Measurements from ENCODE around the gene SGPP2. TPM values are rescaled to one million over a fixed set of nuclear protein-coding genes. Genes with fewer than 3 reads are reported as not detected.
"Not testable (repeated sequence)": the region's sequence is repeated elsewhere in the genome, so short reads cannot be mapped to it uniquely, and the experiment has no call there.

Gene SGPP2
- total RNA-seq, 1 experiment from 2014 or later, result not detected

DNA sequence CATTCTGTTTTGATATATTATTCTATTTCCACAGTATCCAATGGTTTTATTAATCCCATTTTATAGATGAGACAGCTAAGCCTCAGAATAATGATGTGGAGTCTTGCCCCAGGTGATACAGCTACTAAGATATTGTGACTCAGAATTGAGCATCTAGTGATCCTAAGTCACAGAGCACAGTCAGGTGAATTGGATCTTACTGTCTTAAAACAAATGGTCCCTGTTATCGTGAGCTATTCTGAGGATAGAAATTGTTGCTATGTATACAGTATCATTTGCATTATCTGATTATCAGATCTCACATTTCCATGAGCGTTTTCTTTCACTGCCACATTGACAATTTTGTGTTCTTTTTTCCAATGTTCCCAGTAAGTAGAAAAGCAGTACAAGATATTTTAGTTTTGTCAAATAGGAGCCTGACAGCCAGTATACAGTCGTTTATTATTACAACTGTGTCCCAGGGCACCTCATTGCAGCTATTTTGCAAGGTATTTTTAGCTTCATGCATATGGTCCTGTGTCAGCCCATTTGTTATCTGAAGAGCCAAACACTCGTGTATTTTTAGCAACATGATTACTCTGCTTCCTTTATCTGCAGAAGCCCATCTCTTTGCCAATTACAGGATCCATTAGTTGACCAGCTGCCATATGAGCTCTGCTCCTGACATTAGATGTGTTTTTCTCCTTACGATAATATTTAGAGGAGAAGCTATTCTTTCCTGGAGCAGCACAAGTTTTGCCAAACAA lies 25.1 kb upstream of the SGPP2 start:
- no peak for DNase-seq
- H3K4me3 ChIP-seq (ENCODE audit: low read length), result no peak overlapping the region
- no peaks in the 10 kb centered on the region for H3K36me3 ChIP-seq (ENCODE audit: insufficient read depth, low read length)
- no peak overlapping the region for H3K4me2 ChIP-seq (ENCODE audit: low read depth, low read length, poor library complexity, severe bottlenecking)
- no peaks in the 10 kb centered on the region for H3K27me3 ChIP-seq (ENCODE audit: low read length)
- no peak overlapping the region for H2AFZ ChIP-seq (ENCODE audit: low read length)
- H3K4me1 ChIP-seq (ENCODE audit: low read length), result 0 out of 2 replicates have a peak, but pooled peaks cover 4% of the 10 kb centered on the region
- no peak overlapping the region for H3K9ac ChIP-seq (ENCODE audit: low read length)
- H3K27ac ChIP-seq (ENCODE audit: low read length), result no peak overlapping the region
- no peaks in the 10 kb centered on the region for H3K79me2 ChIP-seq (ENCODE audit: low read length)
- no peaks in the 10 kb centered on the region for H3K9me2 ChIP-seq (replicated peaks; ENCODE audit: insufficient read depth, low read length)
- no peaks in the 10 kb centered on the region for H4K20me1 ChIP-seq (ENCODE audit: insufficient read depth, low read depth, low read length)
- H3K9me3 ChIP-seq (ENCODE audit: low read length), result no peaks in the 10 kb centered on the region

DNA sequence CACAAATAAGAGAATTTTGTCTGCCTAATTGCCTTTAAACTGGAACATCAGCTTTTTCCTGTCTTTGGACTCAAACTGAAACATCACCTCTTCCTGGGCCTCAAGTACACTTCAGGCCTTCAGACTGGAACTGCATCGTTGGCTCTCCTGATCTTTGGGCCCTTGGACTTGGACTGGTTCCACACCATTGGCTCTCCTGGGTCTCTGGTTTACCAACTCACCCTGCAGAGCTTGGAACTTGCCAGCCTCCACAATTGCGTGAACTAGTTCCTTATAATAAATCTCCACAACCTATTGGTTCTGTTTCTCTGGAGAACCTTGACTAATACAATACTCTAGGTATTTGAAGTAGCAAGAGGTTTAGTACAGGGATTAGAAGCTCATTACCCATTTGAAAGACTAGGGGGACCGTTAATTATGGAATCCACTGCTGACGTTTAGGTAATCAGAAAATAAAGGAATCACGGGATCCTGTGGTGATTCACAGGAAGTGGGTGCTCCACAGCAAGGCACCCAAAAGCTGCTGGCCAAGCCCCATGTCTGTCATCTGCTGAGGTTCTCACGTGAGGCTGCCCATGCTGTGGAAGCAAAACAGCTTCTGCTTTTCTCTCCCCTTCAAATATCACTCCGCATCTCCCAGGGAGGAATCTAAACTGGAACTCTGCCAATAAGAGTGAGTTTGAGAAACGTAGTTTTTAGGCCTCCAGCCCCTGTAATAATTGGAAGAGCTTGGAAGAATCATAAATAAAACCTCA lies 20.0 kb upstream of the SGPP2 start:
- H3K27ac ChIP-seq (ENCODE audit: low read length), result no peak overlapping the region
- DNase-seq, result no peak
- no peak overlapping the region for H3K9ac ChIP-seq (ENCODE audit: low read length)
- no peaks in the 10 kb centered on the region for H3K36me3 ChIP-seq (ENCODE audit: insufficient read depth, low read length)
- H3K79me2 ChIP-seq (ENCODE audit: low read length), result no peaks in the 10 kb centered on the region
- H3K27me3 ChIP-seq (ENCODE audit: low read length), result no peaks in the 10 kb centered on the region
- H3K9me2 ChIP-seq (replicated peaks; ENCODE audit: insufficient read depth, low read length), result no peaks in the 10 kb centered on the region
- 0 out of 2 replicates have a peak, but pooled peaks cover 2% of the 10 kb centered on the region for H3K4me1 ChIP-seq (ENCODE audit: low read length)
- H3K9me3 ChIP-seq (ENCODE audit: low read length), result no peaks in the 10 kb centered on the region
- H4K20me1 ChIP-seq (ENCODE audit: insufficient read depth, low read depth, low read length), result no peaks in the 10 kb centered on the region
- H3K4me3 ChIP-seq (ENCODE audit: low read length), result no peak overlapping the region
- H2AFZ ChIP-seq (ENCODE audit: low read length), result no peak overlapping the region
- H3K4me2 ChIP-seq (ENCODE audit: low read depth, low read length, poor library complexity, severe bottlenecking), result no peak overlapping the region

DNA sequence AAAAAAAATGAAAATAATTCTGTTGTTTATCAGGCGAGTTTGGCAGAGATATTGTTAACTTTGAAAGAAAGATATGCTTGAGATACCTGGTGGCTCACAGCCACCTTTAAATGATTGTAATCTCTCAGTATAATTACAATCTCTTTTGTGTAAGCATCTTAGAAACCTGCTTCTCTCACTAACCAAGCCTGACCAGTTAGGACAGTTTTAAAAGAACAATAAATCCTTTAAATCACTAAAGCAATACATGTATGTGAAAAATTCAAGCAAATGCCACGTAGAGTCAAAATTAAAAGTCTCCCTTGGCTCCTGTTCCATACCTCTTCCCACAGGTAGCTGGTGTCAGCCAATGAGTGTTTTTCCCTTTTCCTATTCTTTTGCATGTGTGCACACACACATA lies 15.7 kb upstream of the SGPP2 start:
- no peak overlapping the region for H3K4me3 ChIP-seq (ENCODE audit: low read length)
- H3K9me3 ChIP-seq (ENCODE audit: low read length), result no peaks in the 10 kb centered on the region
- H3K36me3 ChIP-seq (ENCODE audit: insufficient read depth, low read length), result no peaks in the 10 kb centered on the region
- no peaks in the 10 kb centered on the region for H3K9me2 ChIP-seq (replicated peaks; ENCODE audit: insufficient read depth, low read length)
- no peaks in the 10 kb centered on the region for H3K4me1 ChIP-seq (ENCODE audit: low read length)
- H3K27me3 ChIP-seq (ENCODE audit: low read length), result no peaks in the 10 kb centered on the region
- H3K79me2 ChIP-seq (ENCODE audit: low read length), result no peaks in the 10 kb centered on the region
- H4K20me1 ChIP-seq (ENCODE audit: insufficient read depth, low read depth, low read length), result no peaks in the 10 kb centered on the region
- no peak overlapping the region for H3K4me2 ChIP-seq (ENCODE audit: low read depth, low read length, poor library complexity, severe bottlenecking)
- no peak overlapping the region for H2AFZ ChIP-seq (ENCODE audit: low read length)
- H3K9ac ChIP-seq (ENCODE audit: low read length), result no peak overlapping the region
- no peak for DNase-seq
- no peak overlapping the region for H3K27ac ChIP-seq (ENCODE audit: low read length)

DNA sequence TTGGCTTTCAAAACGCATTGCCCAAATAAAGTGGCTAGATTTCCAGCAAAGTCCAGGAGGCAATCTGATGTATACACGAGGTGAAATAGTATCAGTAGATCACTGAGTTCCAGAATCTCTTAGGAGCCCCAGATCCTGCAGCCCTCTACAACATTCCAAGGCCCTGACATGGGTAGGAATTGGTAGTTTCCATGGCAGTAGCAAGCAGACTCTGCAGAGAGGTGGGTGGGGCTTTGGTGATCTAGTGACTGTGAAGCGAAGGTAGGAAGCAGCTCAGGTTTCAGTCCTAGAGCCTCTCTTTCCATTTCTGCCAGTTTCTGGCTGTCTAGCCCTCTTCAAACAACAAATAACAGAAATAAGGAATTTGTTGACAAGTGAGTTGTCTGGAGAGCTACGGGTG lies 13.8 kb upstream of the SGPP2 start:
- Histone ChIP-seq H3K9ac (ENCODE audit: low read length) (no peak overlapping the region), H3K9me2 (replicated peaks; ENCODE audit: insufficient read depth, low read length) (no peaks in the 10 kb centered on the region), H3K4me1 (ENCODE audit: low read length) (no peaks in the 10 kb centered on the region), H3K27ac (ENCODE audit: low read length) (no peak overlapping the region), H2AFZ (ENCODE audit: low read length) (no peak overlapping the region), H3K4me2 (ENCODE audit: low read depth, low read length, poor library complexity, severe bottlenecking) (no peak overlapping the region), H3K79me2 (ENCODE audit: low read length) (no peaks in the 10 kb centered on the region), H4K20me1 (ENCODE audit: insufficient read depth, low read depth, low read length) (no peaks in the 10 kb centered on the region), H3K9me3 (ENCODE audit: low read length) (no peaks in the 10 kb centered on the region), H3K4me3 (ENCODE audit: low read length) (no peak overlapping the region), H3K27me3 (ENCODE audit: low read length) (no peaks in the 10 kb centered on the region), H3K36me3 (ENCODE audit: insufficient read depth, low read length) (no peaks in the 10 kb centered on the region)
- DNase-seq, result no peak

DNA sequence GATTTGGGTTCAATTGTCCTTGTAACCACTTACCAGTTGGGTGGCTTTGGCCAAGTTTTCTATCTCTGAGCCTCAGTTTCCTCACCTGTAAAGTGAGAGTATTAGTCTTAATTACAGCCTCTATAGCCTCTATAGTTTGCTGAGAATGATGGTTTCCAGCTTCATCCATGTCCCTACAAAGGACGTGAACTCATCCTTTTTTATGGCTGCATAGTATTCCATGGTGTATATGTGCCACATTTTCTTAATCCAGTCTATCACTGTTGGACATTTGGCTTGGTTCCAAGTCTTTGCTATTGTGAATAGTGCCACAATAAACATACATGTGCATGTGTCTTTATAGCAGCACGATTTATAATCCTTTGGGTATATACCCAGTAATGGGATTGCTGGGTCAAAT lies 12.0 kb upstream of the SGPP2 start:
- H2AFZ ChIP-seq (ENCODE audit: low read length); H3K4me3 ChIP-seq (ENCODE audit: low read length); H3K9me2 ChIP-seq (replicated peaks; ENCODE audit: insufficient read depth, low read length); H3K27ac ChIP-seq (ENCODE audit: low read length); DNase-seq; H3K79me2 ChIP-seq (ENCODE audit: low read length); H3K9me3 ChIP-seq (ENCODE audit: low read length); H3K9ac ChIP-seq (ENCODE audit: low read length); H3K4me1 ChIP-seq (ENCODE audit: low read length); H3K27me3 ChIP-seq (ENCODE audit: low read length); H3K4me2 ChIP-seq (ENCODE audit: low read depth, low read length, poor library complexity, severe bottlenecking); H4K20me1 ChIP-seq (ENCODE audit: insufficient read depth, low read depth, low read length); H3K36me3 ChIP-seq (ENCODE audit: insufficient read depth, low read length): not testable (repeated sequence)

DNA sequence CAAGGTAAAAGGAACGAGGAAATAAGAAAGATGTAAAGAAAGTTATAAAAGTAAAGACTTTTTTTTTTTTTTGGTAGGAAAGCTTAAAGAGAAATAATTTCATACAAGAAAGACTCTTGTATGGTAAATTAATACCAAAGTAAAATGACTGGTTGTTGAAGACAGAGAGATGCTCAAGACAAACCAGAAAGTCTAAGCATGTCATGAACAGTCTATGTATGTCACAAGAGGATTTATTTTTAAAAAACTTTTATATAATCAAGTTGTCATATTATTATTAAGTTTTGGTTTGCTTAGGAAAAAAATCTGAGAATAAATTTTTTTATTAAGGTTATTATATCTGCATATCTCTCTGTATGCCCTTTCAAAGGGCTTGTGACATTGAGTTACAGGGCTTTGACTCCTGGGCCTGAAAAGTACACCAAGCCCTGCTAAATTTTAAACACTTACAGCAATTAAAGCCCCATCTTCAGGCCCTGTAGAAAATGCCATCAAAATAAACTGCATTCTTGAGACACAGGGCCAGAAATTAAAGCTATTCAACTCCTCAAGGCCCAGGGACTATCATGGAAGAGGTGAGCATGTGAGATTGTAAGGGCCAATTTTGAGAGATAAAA lies 10.9 kb upstream of the SGPP2 start:
- Histone ChIP-seq H3K79me2 (ENCODE audit: low read length) (no peaks in the 10 kb centered on the region), H3K9ac (ENCODE audit: low read length) (no peak overlapping the region), H3K27ac (ENCODE audit: low read length) (no peak overlapping the region), H3K4me2 (ENCODE audit: low read depth, low read length, poor library complexity, severe bottlenecking) (no peak overlapping the region), H3K36me3 (ENCODE audit: insufficient read depth, low read length) (no peaks in the 10 kb centered on the region), H3K4me3 (ENCODE audit: low read length) (no peak overlapping the region), H3K27me3 (ENCODE audit: low read length) (no peaks in the 10 kb centered on the region), H3K4me1 (ENCODE audit: low read length) (no peaks in the 10 kb centered on the region), H3K9me2 (replicated peaks; ENCODE audit: insufficient read depth, low read length) (no peaks in the 10 kb centered on the region), H2AFZ (ENCODE audit: low read length) (no peak overlapping the region), H3K9me3 (ENCODE audit: low read length) (no peaks in the 10 kb centered on the region), H4K20me1 (ENCODE audit: insufficient read depth, low read depth, low read length) (no peaks in the 10 kb centered on the region)
- no peak for DNase-seq

DNA sequence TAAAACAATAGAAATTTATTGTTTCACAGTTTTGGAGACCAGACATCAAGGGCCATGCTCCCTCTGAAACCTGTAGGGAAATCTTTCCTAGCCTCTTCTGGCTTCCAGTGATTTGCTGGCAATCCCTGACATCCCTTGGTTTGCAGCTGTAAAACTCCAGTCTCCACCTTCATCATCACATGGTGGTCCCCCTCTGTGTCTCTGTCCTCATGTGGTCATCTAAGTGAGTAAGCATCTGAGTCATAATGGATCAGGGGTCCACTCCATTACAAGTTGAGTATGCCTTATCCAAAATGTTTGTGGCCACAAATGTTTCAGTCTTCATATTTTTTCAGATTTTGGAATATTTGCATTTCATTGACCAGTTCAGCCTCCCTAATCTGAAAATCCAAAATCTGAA lies 5.6 kb upstream of the SGPP2 start:
- Histone ChIP-seq H3K27me3 (ENCODE audit: low read length) (no peaks in the 10 kb centered on the region), H3K9ac (ENCODE audit: low read length) (no peak overlapping the region), H3K4me3 (ENCODE audit: low read length) (no peak overlapping the region), H3K9me2 (replicated peaks; ENCODE audit: insufficient read depth, low read length) (no peaks in the 10 kb centered on the region), H3K27ac (ENCODE audit: low read length) (no peak overlapping the region), H3K9me3 (ENCODE audit: low read length) (no peaks in the 10 kb centered on the region), H3K79me2 (ENCODE audit: low read length) (no peaks in the 10 kb centered on the region), H4K20me1 (ENCODE audit: insufficient read depth, low read depth, low read length) (no peaks in the 10 kb centered on the region), H3K4me2 (ENCODE audit: low read depth, low read length, poor library complexity, severe bottlenecking) (no peak overlapping the region), H3K36me3 (ENCODE audit: insufficient read depth, low read length) (no peaks in the 10 kb centered on the region), H3K4me1 (ENCODE audit: low read length) (peaks cover 7% of the 10 kb centered on the region), H2AFZ (ENCODE audit: low read length) (no peak overlapping the region)
- no peak for DNase-seq

DNA sequence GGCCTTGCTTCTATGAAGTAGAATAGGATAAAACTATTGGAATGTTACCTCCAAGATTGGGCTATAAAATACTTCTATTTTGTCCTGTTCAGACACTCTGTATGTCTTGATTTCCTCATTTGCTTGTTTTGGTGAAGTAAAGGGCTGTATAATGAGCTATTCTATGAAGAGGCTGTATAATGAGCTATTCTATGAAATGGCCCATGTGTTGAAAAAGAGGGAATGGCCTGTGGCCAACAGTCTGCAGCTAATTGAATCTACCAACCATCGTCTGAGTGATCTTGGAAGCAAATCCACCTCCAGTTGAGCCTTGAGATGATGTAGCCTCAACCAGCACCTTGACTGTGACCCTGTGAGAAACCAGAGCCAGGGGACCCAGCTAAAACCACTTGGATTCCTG lies 3.8 kb upstream of the SGPP2 start:
- Histone ChIP-seq H3K9ac (ENCODE audit: low read length) (no peak overlapping the region), H3K4me1 (ENCODE audit: low read length) (peaks cover 8% of the 10 kb centered on the region), H3K79me2 (ENCODE audit: low read length) (no peaks in the 10 kb centered on the region), H3K4me3 (ENCODE audit: low read length) (no peak overlapping the region), H3K27me3 (ENCODE audit: low read length) (no peaks in the 10 kb centered on the region), H3K9me3 (ENCODE audit: low read length) (no peaks in the 10 kb centered on the region), H3K9me2 (replicated peaks; ENCODE audit: insufficient read depth, low read length) (no peaks in the 10 kb centered on the region), H4K20me1 (ENCODE audit: insufficient read depth, low read depth, low read length) (no peaks in the 10 kb centered on the region), H3K4me2 (ENCODE audit: low read depth, low read length, poor library complexity, severe bottlenecking) (no peak overlapping the region), H3K27ac (ENCODE audit: low read length) (no peak overlapping the region), H3K36me3 (ENCODE audit: insufficient read depth, low read length) (no peaks in the 10 kb centered on the region), H2AFZ (ENCODE audit: low read length) (no peak overlapping the region)
- no peak for DNase-seq

Data from Karpas-422 (cell line).